NCI-H1092 treated with DMSO at 0.1 percent for 48 hours (cell line): ENCODE measurements around the gene FBLN1.

ENCODE experiments used
- DNase-seq: peaks from one replicate; lab custom pipeline; 2025; lab: John Stamatoyannopoulos, UW

Gene FBLN1

GRCh38 chr22:45571089-45571488, 68.4 kb downstream of the FBLN1 start:
- DNase-seq: no peak

GRCh38 chr22:45572444-45572843, 69.8 kb downstream of the FBLN1 start:
- DNase-seq: no peak

GRCh38 chr22:45574069-45574703, 71.5 kb downstream of the FBLN1 start:
- DNase-seq: no peak

GRCh38 chr22:45575173-45575572, 72.5 kb downstream of the FBLN1 start:
- DNase-seq: no peak

GRCh38 chr22:45575607-45576272, 73.1 kb downstream of the FBLN1 start:
- no peak for DNase-seq

- DNase-seq: no peak
Observed at GRCh38 chr22:45576273-45576625, 73.6 kb downstream of the FBLN1 start.

GRCh38 chr22:45576730-45577464, 74.2 kb downstream of the FBLN1 start:
- no peak for DNase-seq

- DNase-seq: peak; percentile 11
Observed at GRCh38 chr22:45577746-45578523, 75.3 kb downstream of the FBLN1 start.

GRCh38 chr22:45578524-45579147, 76.0 kb downstream of the FBLN1 start:
- DNase-seq: no peak

GRCh38 chr22:45579306-45579705, 76.6 kb downstream of the FBLN1 start:
- DNase-seq: no peak

GRCh38 chr22:45579806-45580725, 77.4 kb downstream of the FBLN1 start:
- DNase-seq: no peak

- no peak for DNase-seq
Observed at GRCh38 chr22:45580726-45581381, 78.2 kb downstream of the FBLN1 start.

- DNase-seq: no peak
Observed at GRCh38 chr22:45581549-45582080, 78.9 kb downstream of the FBLN1 start.

- DNase-seq: no peak
Observed at GRCh38 chr22:45582236-45582954, 79.7 kb downstream of the FBLN1 start.

- DNase-seq: no peak
Observed at GRCh38 chr22:45582955-45583320, 80.3 kb downstream of the FBLN1 start.

- DNase-seq: no peak
Observed at GRCh38 chr22:45583504-45583903, 80.8 kb downstream of the FBLN1 start.

GRCh38 chr22:45584121-45584570, 81.5 kb downstream of the FBLN1 start:
- DNase-seq: no peak

- no peak for DNase-seq
Observed at GRCh38 chr22:45584621-45585436, 82.1 kb downstream of the FBLN1 start.

- no peak for DNase-seq
Observed at GRCh38 chr22:45585437-45585755, 82.7 kb downstream of the FBLN1 start.
